HFFc6 (cell line): ENCODE data around the gene CCBE1. TPM values are rescaled to one million over a fixed set of nuclear protein-coding genes. Genes with fewer than 3 reads are reported as not detected.

Experiments
- DNase-seq: peaks from one replicate; pipeline ENCODE4 v3.0.0-alpha.2; 2018
- H3K27ac Mint-ChIP-seq: 2 replicates; pipeline ENCODE4 v1.8.0; 2020; ENCODE audit warnings: mild to moderate bottlenecking, mixed read lengths
- H3K27me3 Mint-ChIP-seq: 2 replicates; pipeline ENCODE4 v1.8.0; 2021; ENCODE audit warnings: mild to moderate bottlenecking, moderate library complexity, mixed read lengths; ENCODE audit not compliant: insufficient read depth
- H3K36me3 Mint-ChIP-seq: 2 replicates; pipeline ENCODE4 v1.8.0; 2021; ENCODE audit warnings: low read depth, mixed read lengths
- H3K4me1 Mint-ChIP-seq: 2 replicates; pipeline ENCODE4 v1.8.0; 2020; ENCODE audit warnings: low read depth, mixed read lengths
- H3K4me3 Mint-ChIP-seq: 2 replicates; pipeline ENCODE4 v1.8.0; 2020; ENCODE audit warnings: mild to moderate bottlenecking, moderate library complexity, mixed read lengths
- H3K9me3 Mint-ChIP-seq: 2 replicates; pipeline ENCODE4 v1.8.0; 2020; ENCODE audit warnings: mild to moderate bottlenecking, mixed read lengths
- total RNA-seq, 6 experiments: library from RNA; stranded (reverse); fragmentation: NEBNext Ultra II Directional; extraction: Animal tissue kit (Norgen Biotek cat#: 25700); gene quantifications; 2 replicates in 1 of 6; 3 replicates in 5 of 6; pipeline ENCODE4 v1.2.3, GENCODE V29; 2021
- TF ChIP-seq, protein P1 (sequence below): fragments of 200-600 bp; sonication (generic); IDR thresholded peaks from 2 replicates; pipeline ENCODE4 v1.5.0; 2021; ENCODE audit warnings: antibody characterized with exemption, mild to moderate bottlenecking

The CCBE1 gene
- total RNA-seq, 6 experiments from 2014 or later: 161 to 223 (median 206) TPM

- Mint-ChIP-seq H3K27me3 (no peaks in the 10 kb centered on the region), H3K9me3 (no peaks in the 10 kb centered on the region), H3K27ac (peak overlapping the region; percentile 50), H3K36me3 (peaks cover 15% of the 10 kb centered on the region), H3K4me1 (peaks cover 84% of the 10 kb centered on the region), H3K4me3 (no peak overlapping the region)
- TF ChIP-seq, protein P1, sequence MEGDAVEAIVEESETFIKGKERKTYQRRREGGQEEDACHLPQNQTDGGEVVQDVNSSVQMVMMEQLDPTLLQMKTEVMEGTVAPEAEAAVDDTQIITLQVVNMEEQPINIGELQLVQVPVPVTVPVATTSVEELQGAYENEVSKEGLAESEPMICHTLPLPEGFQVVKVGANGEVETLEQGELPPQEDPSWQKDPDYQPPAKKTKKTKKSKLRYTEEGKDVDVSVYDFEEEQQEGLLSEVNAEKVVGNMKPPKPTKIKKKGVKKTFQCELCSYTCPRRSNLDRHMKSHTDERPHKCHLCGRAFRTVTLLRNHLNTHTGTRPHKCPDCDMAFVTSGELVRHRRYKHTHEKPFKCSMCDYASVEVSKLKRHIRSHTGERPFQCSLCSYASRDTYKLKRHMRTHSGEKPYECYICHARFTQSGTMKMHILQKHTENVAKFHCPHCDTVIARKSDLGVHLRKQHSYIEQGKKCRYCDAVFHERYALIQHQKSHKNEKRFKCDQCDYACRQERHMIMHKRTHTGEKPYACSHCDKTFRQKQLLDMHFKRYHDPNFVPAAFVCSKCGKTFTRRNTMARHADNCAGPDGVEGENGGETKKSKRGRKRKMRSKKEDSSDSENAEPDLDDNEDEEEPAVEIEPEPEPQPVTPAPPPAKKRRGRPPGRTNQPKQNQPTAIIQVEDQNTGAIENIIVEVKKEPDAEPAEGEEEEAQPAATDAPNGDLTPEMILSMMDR: no peak
- DNase-seq: no peak
These were observed 12.4 kb downstream of the CCBE1 start for GRCh38 chr18:59684777-59685176.

GRCh38 chr18:59681521-59682004, 15.7 kb downstream of the CCBE1 start:
- Mint-ChIP-seq H3K36me3 (peaks cover 7% of the 10 kb centered on the region; the same call in 1 of the 2 replicates), H3K4me1 (peaks cover 63% of the 10 kb centered on the region), H3K9me3 (no peaks in the 10 kb centered on the region), H3K27me3 (0 out of 2 replicates have a peak, but pooled peaks cover 1% of the 10 kb centered on the region), H3K27ac (peak overlapping the region; percentile 47; the same call in 1 of the 2 replicates), H3K4me3 (no peak overlapping the region)
- TF ChIP-seq, protein P1: no peak
- DNase-seq: no peak

DNA sequence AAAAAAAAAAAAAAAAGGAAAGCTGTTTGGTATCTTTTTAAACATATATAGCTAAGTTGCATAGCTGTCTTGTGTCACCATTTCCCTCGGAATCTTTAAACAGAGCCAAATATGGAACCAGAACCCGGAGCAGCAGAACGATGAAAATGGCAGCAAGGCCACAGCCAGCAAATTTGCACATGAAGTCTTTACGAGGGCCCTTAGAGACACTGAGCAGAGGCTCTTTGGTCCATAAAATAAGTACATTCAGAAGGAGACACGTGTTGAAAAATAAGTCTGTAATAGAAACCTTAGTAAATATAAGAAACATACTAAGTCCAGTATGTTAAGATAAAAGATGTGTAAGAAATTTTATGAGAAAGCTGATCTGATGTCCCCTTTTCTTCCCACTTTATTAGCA, 16.2 kb downstream of the CCBE1 start:
- TF ChIP-seq, protein P1: no peak
- H3K27ac Mint-ChIP-seq: peak overlapping the region; percentile 47; the same call in 1 of the 2 replicates
- H3K4me3 Mint-ChIP-seq: no peak overlapping the region
- no peak for DNase-seq
- no peaks in the 10 kb centered on the region for H3K9me3 Mint-ChIP-seq
- H3K4me1 Mint-ChIP-seq: peaks cover 58% of the 10 kb centered on the region
- 0 out of 2 replicates have a peak, but pooled peaks cover 1% of the 10 kb centered on the region for H3K27me3 Mint-ChIP-seq
- H3K36me3 Mint-ChIP-seq: peaks cover 7% of the 10 kb centered on the region; the same call in 1 of the 2 replicates

GRCh38 chr18:59675346-59675745, 21.9 kb downstream of the CCBE1 start:
- no peaks in the 10 kb centered on the region for H3K9me3 Mint-ChIP-seq
- 0 out of 2 replicates have a peak, but pooled peaks cover 1% of the 10 kb centered on the region for H3K27me3 Mint-ChIP-seq
- H3K4me3 Mint-ChIP-seq: no peak overlapping the region
- H3K27ac Mint-ChIP-seq: no peak overlapping the region
- no peak for DNase-seq
- H3K36me3 Mint-ChIP-seq: peaks cover 24% of the 10 kb centered on the region
- peaks cover 29% of the 10 kb centered on the region for H3K4me1 Mint-ChIP-seq
- TF ChIP-seq, protein P1: no peak

DNA sequence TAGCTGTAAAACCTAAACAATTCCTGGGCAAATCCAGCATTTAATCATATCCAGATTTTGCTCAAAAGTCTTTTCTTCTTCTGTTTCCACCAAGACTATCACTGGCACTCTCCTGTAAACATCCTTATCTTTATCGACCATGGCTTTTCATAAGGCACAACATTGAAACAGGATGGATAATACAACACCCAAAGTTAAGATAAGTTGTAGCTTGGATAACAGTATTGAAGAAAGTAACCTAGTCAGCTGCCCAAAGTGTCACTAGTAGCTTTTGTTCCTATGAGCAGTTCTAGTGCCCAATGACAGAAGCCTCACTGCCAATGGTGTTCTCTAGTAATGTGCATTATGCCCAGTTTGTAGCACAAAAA, 22.3 kb downstream of the CCBE1 start:
- Mint-ChIP-seq H3K4me1 (peaks cover 33% of the 10 kb centered on the region), H3K27ac (no peak overlapping the region), H3K36me3 (peaks cover 24% of the 10 kb centered on the region), H3K9me3 (no peaks in the 10 kb centered on the region), H3K4me3 (no peak overlapping the region), H3K27me3 (0 out of 2 replicates have a peak, but pooled peaks cover 1% of the 10 kb centered on the region)
- TF ChIP-seq, protein P1: no peak
- no peak for DNase-seq
